Measurements from ENCODE around the gene PSMB10.

Gene PSMB10

GRCh38 chr16:67963662-67964321, 27.1 kb upstream of the PSMB10 start:
- DNase-seq: no peak

GRCh38 chr16:67963292-67963661, 26.6 kb upstream of the PSMB10 start:
- no peak for DNase-seq

GRCh38 chr16:67962135-67962534, 25.5 kb upstream of the PSMB10 start:
- no peak for DNase-seq

GRCh38 chr16:67961551-67961957, 24.9 kb upstream of the PSMB10 start:
- DNase-seq: peak; percentile 91

- DNase-seq: no peak
Observed at GRCh38 chr16:67959536-67960329, 23.1 kb upstream of the PSMB10 start.

- DNase-seq: no peak
Observed at GRCh38 chr16:67957622-67958021, 21.0 kb upstream of the PSMB10 start.

- DNase-seq: no peak
Observed at GRCh38 chr16:67954421-67955196, 18.0 kb upstream of the PSMB10 start.

GRCh38 chr16:67953641-67954375, 17.2 kb upstream of the PSMB10 start:
- DNase-seq: no peak

- DNase-seq: no peak
Observed at GRCh38 chr16:67951485-67951884, 14.8 kb upstream of the PSMB10 start.

GRCh38 chr16:67950335-67950843, 13.7 kb upstream of the PSMB10 start:
- DNase-seq: no peak

GRCh38 chr16:67949645-67950044, 13.0 kb upstream of the PSMB10 start:
- no peak for DNase-seq

- DNase-seq: no peak
Observed at GRCh38 chr16:67948015-67948414, 11.4 kb upstream of the PSMB10 start.

- DNase-seq: no peak
Observed at GRCh38 chr16:67946966-67947558, 10.4 kb upstream of the PSMB10 start.

GRCh38 chr16:67946128-67946569, 9.5 kb upstream of the PSMB10 start:
- DNase-seq: no peak

- DNase-seq: no peak
Observed at GRCh38 chr16:67945392-67945933, 8.8 kb upstream of the PSMB10 start.

- no peak for DNase-seq
Observed at GRCh38 chr16:67944690-67945391, 8.2 kb upstream of the PSMB10 start.

GRCh38 chr16:67943619-67944504, 7.2 kb upstream of the PSMB10 start, which contains the start of gene LCAT:
Gene LCAT (minus strand): TSS chr16:67944120. CDS start chr16:67944101, 19 bp downstream.
- no peak for DNase-seq

GRCh38 chr16:67943256-67943618, 6.6 kb upstream of the PSMB10 start:
- no peak for DNase-seq

- no peak for DNase-seq
Observed at GRCh38 chr16:67942510-67943255, 6.0 kb upstream of the PSMB10 start.

GRCh38 chr16:67942200-67942509, 5.5 kb upstream of the PSMB10 start:
- no peak for DNase-seq

Data from NCI-H2029 (cell line).